ENCODE measurements around the gene CLP1. TPM values are rescaled to one million over a fixed set of nuclear protein-coding genes. Genes with fewer than 3 reads are reported as not detected.

CLP1 gene
- total RNA-seq, 2 experiments from 2014 or later: 16.2 to 16.9 TPM

- no peak overlapping the region for H3K4me3 Mint-ChIP-seq
- intact Hi-C loops (cut with micrococcal nuclease): no loop called here
- peaks cover 34% of the 10 kb centered on the region for H3K27me3 Mint-ChIP-seq
- H3K27ac Mint-ChIP-seq: no peak overlapping the region
- CTCF ChIA-PET: interaction anchor here (1.1 to 1.8 kb wide), 2 partner anchors 10 to 63 kb away, joined by 3 to 11 read pairs; no protein-coding TSS in a partner anchor
- ATAC-seq (no peak), DNase-seq (no peak)
- H3K4me1 Mint-ChIP-seq (ENCODE audit: low read depth): peaks cover 9% of the 10 kb centered on the region
- TF ChIP-seq CTCF (IDR thresholded peaks at IDR 0.05): no peak
- H3K36me3 Mint-ChIP-seq (ENCODE audit: low read depth): no peaks in the 10 kb centered on the region
- H3K9me3 Mint-ChIP-seq: no peaks in the 10 kb centered on the region
- POLR2A ChIA-PET: interaction anchor here (1.1 to 1.8 kb wide), 2 partner anchors 67 to 98 kb away, joined by 4 to 6 read pairs; partner anchors contain the start of gene UBE2L6
Measured at GRCh38 chr11:57634311-57634710, 23.3 kb upstream of the CLP1 start.

DNA sequence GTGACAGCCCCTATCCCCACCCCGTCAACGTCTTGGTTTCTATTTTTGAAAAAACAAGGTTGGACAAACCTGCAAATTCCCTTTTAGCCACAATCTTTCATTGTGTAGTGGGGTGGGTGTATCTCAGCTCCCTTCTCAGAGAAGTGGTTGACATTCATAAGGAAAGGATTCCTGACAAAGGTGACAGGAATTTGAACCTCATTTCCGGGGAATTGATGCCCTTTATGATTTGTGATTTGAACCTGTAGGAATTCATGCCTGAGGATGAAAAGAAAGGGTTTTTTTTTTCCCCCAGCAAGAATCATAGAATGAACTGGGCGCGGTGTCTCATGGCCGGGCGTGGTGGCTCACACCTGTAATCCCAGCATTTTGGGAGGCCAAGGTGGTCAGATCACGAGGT lies 22.3 kb upstream of the CLP1 start:
- intact Hi-C loops (cut with micrococcal nuclease): loop anchor here (5.0 kb wide), 1 partner anchor 288 kb away; no protein-coding TSS in a partner anchor
- no peak for TF ChIP-seq CTCF (IDR thresholded peaks at IDR 0.05)
- ATAC-seq: no peak
- POLR2A ChIA-PET: interaction anchor here (1.8 kb wide), 1 partner anchor 68 kb away, joined by 6 read pairs; the partner anchor contains the start of gene UBE2L6
- Mint-ChIP-seq H3K36me3 (ENCODE audit: low read depth) (no peaks in the 10 kb centered on the region), H3K27me3 (peaks cover 34% of the 10 kb centered on the region), H3K4me3 (no peak overlapping the region), H3K27ac (no peak overlapping the region), H3K9me3 (no peaks in the 10 kb centered on the region), H3K4me1 (ENCODE audit: low read depth) (peaks cover 14% of the 10 kb centered on the region)
- no peak for DNase-seq
- CTCF ChIA-PET: interaction anchor here (2.0 kb wide), 1 partner anchor 9 kb away, joined by 6 read pairs; no protein-coding TSS in a partner anchor

DNA sequence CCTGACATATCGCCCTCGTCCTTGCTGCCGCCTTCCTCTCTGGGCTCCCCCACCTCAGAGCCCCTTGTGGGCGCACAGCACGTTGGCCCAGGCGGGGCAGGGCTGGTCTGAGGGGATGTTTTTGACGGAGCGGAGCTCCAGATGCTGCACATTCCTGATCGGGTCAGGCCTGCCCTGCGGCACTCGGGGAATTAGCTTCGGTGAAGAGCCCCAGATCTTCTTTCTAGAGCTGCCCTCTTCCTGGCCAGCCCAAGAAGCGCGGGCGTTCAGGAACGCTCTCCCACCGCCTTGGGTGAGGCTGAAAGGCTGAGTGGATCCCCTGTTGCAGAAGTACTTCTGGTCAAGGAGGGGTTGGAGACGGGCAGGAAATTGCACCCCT lies 19.9 kb upstream of the CLP1 start:
- no peak overlapping the region for H3K27ac Mint-ChIP-seq
- no peak for ATAC-seq
- peak overlapping the region; percentile 78 for H3K4me3 Mint-ChIP-seq

GRCh38 chr11:57638005-57638781 lies 19.4 kb upstream of the CLP1 start:
- CTCF ChIA-PET: interaction anchor here (1.3 to 11.7 kb wide), 7 partner anchors 8 to 181 kb away, joined by 3 to 346 read pairs (median 28); partner anchors contain the start of genes CLP1 and UBE2L6
- no peak for TF ChIP-seq CTCF (IDR thresholded peaks at IDR 0.05)
- H3K27me3 Mint-ChIP-seq: peaks cover 33% of the 10 kb centered on the region
- no peaks in the 10 kb centered on the region for H3K36me3 Mint-ChIP-seq (ENCODE audit: low read depth)
- H3K4me3 Mint-ChIP-seq: peak overlapping the region; percentile 78
- DNase-seq: peak; percentile 22
- peak; percentile 43 for ATAC-seq
- intact Hi-C loops (cut with micrococcal nuclease): loop anchor here (5.0 kb wide), 1 partner anchor 291 kb away; no protein-coding TSS in a partner anchor
- H3K4me1 Mint-ChIP-seq (ENCODE audit: low read depth): peaks cover 17% of the 10 kb centered on the region
- POLR2A ChIA-PET: interaction anchor here (1.1 to 3.8 kb wide), 3 partner anchors 65 to 70 kb away, joined by 3 to 33 read pairs (median 3); partner anchors contain the start of gene UBE2L6
- peak overlapping the region; percentile 70 for H3K27ac Mint-ChIP-seq
- H3K9me3 Mint-ChIP-seq: no peaks in the 10 kb centered on the region

More for the DNA sequence above, 19.9 kb upstream of the CLP1 start:
- CTCF ChIA-PET: interaction anchor here (1.1 to 4.5 kb wide), 2 partner anchors 69 to 110 kb away, joined by 4 to 28 read pairs; partner anchors contain the start of gene UBE2L6
- peaks cover 32% of the 10 kb centered on the region for H3K27me3 Mint-ChIP-seq
- no peak for TF ChIP-seq CTCF (IDR thresholded peaks at IDR 0.05)
- peaks cover 17% of the 10 kb centered on the region for H3K4me1 Mint-ChIP-seq (ENCODE audit: low read depth)
- POLR2A ChIA-PET: interaction anchor here (1.3 kb wide), 1 partner anchor 64 kb away, joined by 3 read pairs; no protein-coding TSS in a partner anchor
- DNase-seq: no peak
- no peaks in the 10 kb centered on the region for H3K36me3 Mint-ChIP-seq (ENCODE audit: low read depth)
- H3K9me3 Mint-ChIP-seq: no peaks in the 10 kb centered on the region
- intact Hi-C loops (cut with micrococcal nuclease): loop anchor here (5.0 kb wide), 1 partner anchor 290 kb away; no protein-coding TSS in a partner anchor

All from activated CD8-positive, alpha-beta T cell treated with anti-CD3 and anti-CD28 coated beads for 36 hours (primary cell).